Measurements from ENCODE around the gene ORM1.

ORM1 gene

DNA sequence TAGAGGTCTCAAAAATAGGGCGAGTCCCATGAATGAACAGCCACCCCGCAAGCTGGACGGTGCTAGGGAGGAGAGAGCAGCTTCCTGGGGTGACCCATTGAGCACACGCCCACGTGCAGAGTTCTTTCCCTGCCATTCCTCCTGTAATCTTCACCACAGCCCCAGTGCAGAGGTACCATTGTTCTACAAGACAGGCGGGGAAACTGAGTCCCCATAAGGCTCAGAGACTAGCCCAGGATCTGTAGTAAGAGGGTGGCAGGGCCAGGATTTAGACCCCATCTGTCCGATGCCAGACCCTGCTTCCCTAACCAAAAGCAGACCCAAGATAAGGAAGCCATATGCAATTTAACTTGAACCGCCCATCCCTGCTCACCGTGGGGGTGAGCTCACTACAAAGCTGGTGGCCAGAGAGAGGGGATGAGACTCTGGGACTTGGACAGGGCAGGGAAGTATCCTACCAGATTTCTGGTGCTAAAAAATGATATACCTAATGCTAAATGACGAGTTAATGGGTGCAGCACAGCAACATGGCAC lies 36.7 kb upstream of the ORM1 start:
- no peak overlapping the region for H3K4me3 ChIP-seq (ENCODE audit: low read depth, low read length)
- no peak for DNase-seq (ENCODE audit: low read depth)

DNA sequence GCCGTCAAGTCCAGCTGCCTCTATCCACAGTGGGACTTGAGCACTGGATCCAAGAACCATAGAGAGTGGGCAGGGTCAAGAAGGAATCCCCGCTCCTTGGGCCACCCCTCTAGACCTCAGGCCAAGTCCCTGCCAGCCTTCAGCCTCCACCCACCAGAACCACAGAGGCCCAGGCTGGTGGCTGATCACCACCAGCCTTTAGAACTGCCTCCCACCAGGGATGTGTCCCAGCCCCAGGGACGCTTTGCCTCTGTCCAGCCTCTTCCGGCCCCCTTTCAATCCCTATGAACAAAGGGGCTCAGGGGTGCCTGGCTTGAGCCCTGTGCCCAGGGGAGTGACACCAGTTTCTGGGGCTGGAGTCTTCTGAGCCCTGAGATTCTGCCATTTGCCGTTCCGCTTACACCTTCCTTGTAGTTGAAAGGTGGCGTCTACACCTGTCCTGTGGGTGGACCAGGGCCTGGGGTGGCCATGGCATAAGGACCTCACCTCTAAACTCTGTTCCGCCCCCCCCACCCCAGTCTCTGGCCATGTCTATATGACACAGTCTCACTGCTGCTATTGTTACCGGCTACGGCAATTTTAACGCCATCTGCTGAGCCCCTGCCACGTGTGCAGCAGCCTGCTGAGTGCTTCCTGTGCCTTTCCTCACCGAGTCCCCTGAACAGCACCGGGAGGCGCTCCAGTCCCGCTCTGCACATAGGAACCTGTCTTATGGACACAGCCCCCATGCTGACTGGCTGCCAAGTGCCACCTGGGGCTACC lies 35.7 kb upstream of the ORM1 start:
- no peak overlapping the region for H3K4me3 ChIP-seq (ENCODE audit: low read depth, low read length)
- DNase-seq (ENCODE audit: low read depth), result no peak

DNA sequence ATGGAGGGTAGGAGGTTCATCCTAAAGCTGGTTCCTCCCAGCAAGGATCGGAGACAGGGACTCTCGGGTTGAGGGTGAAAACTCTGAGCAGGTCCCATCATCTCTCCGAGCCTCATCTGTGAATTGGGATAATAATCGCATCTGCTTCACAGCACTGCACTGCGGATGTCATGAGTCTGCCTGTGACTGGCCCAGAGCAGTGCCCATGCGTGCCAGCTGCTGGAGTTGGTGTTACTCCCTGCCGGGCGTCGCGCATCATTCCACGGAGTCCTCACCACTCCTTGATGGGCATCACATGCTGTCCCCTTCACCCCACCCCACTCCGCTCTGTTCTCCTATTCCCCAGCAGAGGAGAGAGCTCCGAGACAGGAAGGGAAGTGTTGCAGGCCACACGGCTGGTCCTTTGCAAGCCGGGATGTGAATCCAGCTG lies 35.1 kb upstream of the ORM1 start:
- no peak for DNase-seq (ENCODE audit: low read depth)
- H3K4me3 ChIP-seq (ENCODE audit: low read depth, low read length), result no peak overlapping the region

DNA sequence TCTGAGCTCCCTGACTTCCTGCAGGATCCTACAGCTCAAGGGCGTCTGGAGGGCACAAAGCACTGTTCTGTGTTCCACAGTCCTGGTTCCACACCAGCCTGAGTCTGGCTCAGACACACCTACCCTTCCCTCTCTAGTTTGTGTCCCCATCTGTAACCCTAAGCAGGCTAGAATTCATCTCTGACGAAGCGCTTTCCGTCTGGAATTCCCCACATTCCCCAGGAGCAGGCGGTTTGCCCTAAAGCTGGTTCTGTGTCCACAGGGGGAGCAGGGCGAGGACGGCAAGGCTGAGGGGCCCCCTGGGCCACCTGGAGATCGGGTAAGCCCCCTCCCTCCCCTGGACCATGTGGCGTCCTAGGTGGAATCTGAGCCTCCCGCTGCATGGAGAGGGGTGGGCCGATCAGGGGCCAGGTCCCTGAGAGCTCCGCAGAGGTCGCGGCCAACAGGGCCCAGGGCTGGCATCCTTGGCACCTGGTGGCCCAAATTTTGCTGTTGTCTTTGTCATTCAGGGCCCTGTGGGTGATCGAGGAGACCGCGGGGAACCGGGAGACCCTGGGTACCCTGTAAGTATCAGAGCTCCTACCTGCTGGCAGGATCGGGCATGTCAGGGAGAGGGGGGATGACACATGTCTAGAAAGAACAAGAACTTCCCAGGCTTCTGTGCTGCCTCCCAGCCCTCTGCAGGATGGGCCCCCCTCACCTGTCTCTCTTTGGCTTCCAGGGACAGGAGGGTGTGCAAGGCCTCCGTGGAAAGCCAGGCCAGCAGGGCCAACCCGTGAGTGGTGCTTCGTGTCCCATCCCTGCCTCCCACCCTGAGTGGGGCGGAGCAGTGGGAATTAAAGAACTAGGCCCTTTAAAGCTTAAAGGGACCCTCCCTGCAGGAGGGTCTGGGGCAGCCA lies 34.5 kb upstream of the ORM1 start:
- H3K4me3 ChIP-seq (ENCODE audit: low read depth, low read length), result no peak overlapping the region
- DNase-seq (ENCODE audit: low read depth), result no peak

DNA sequence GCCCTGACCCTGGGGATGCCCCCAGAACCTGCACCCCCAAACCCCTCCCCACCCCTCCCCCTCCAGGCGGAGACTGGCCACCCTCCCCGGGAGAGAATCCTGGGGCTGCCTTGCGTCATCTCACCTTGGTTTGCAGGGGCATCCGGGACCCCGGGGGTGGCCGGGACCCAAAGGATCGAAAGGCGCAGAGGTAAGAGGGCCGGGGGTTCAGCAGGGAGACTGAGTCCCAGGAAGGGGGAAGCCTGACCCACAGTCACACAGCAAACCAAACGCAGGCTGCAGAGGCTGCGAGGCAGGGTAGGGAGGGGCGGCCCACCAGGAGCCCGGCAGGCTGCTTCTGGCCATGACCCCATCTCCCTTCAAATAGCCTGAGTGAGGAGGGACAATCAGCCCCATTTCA lies 33.8 kb upstream of the ORM1 start:
- DNase-seq (ENCODE audit: low read depth), result no peak
- H3K4me3 ChIP-seq (ENCODE audit: low read depth, low read length), result no peak overlapping the region

DNA sequence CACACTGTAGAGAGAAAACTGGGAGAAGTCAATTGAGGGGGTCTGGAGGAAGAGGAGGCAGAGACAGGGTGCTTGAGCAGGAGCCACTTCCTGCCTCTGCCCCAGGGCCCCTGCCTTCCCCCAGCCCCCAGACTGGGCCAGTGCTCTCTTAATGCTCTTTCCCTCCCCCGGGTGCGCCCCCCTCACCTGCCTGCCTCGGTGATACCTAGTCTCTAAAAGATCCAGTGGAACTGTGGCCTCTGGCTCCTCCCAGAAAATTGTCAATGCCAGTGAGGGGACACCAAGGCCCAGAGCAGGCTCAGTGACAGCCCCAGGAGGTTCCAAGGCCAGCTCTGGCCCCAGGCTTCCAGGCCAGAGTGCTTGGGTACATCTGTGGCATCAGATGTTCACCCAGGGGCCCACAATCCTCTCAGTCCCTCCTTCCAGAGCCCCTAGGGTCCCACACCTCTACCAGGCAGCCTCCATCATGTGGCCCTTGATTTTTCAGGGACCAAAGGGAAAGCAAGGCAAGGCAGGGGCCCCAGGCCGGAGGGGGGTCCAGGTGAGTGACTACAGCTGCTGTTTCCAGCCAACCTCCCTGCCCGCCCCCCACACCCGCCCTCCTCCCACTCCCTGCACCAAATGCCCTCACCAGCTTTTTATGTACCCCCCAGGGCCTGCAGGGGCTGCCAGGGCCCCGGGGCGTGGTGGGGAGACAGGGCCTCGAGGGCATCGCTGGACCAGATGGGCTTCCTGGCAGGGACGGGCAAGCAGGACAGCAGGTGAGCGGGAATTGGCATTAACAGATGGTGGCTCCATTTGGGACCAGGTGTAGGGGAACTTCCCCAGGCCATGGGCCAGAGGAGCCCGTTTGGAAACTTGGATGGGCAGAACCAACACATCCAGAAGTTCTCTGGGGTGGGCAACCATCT lies 33.1 kb upstream of the ORM1 start:
- DNase-seq (ENCODE audit: low read depth), result no peak
- H3K4me3 ChIP-seq (ENCODE audit: low read depth, low read length), result no peak overlapping the region

DNA sequence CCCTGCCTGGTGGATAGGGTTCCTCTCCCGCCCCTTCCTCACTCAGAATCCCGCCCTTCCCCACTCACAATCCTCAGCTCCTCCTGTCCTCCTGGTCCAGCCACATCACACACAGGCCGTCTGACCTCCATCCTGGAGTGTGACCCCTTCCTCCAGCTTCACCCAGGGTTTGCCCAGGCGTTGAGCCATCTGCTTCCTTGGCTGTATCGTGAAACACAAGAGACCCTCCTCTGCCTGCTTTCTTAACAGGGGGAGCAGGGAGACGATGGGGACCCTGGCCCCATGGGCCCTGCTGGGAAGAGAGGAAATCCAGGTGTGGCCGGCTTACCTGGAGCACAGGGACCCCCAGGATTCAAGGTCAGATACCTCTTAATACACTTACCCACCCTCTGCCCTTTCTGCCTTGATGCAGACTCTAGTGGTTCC lies 32.3 kb upstream of the ORM1 start:
- no peak overlapping the region for H3K4me3 ChIP-seq (ENCODE audit: low read depth, low read length)
- DNase-seq (ENCODE audit: low read depth), result no peak

DNA sequence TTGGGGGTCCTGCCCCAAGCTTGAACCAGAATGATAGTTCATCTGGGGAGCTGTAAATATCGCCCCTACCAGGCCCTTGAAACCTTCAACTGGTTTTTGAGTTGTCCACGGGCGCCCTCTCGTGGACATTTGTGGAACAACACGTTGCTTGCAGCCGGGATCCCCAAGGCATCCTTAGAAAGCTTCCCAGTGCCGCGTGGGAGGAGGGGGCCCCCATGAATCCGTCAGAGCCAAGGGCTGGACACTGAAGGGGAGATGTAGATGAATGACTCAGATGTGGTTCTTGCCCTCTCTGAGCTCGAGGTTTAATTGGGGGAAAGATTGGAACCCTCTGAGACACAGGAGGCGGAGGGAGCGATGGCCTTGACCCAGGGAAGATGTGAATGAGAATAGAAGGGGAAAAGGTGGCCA lies 31.8 kb upstream of the ORM1 start:
- DNase-seq (ENCODE audit: low read depth), result no peak
- no peak overlapping the region for H3K4me3 ChIP-seq (ENCODE audit: low read depth, low read length)

DNA sequence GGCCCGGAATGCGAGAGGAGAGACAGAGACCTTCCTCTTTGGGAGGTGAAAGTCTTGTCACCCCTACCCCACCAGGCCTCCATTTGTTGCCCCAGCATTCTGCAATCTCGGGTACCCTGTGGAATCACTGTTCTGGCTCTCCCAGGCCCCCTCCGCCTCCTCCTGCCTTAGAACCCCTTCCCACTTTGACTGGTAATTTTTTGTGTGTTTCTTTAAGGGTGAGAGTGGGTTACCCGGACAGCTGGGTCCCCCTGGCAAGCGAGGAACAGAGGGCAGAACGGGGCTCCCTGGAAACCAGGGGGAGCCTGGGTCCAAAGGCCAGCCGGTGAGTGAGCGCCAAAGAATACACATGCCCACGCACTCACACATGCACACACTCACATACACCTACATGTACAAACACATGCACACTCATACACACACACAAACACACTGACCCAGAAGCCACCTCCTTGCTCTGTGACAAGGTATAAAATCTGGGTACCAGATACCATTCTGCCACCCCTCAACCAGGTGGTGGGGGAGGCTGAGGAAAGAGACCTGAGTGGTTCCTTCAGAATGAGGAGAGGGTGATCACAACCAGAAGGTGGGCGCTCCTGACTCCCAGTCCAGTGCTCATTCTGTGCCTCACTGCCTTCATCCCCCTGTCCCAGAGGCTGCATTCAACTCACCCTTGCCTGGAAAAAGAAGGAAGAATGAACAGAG lies 30.9 kb upstream of the ORM1 start:
- no peak overlapping the region for H3K4me3 ChIP-seq (ENCODE audit: low read depth, low read length)
- no peak for DNase-seq (ENCODE audit: low read depth)

DNA sequence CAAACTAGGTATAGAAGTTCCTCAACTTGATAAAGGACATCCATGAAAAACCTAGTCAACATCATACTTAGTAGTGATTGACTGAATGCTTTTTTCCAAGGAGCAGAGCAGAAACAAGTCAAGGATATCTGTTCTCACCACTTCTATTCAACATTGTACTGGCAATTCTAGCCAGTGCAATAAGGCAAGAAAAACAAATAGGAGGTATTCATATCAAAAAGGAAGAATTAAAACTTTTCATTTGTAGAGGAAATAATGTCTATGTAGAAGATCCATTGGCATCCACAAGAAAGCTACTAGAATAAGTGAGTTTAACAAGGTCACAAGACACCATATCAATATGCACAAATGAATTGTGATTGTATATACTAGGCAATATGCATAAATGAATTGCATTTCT lies 28.2 kb upstream of the ORM1 start:
- H3K4me3 ChIP-seq (ENCODE audit: low read depth, low read length), result no peak overlapping the region
- DNase-seq (ENCODE audit: low read depth), result no peak

DNA sequence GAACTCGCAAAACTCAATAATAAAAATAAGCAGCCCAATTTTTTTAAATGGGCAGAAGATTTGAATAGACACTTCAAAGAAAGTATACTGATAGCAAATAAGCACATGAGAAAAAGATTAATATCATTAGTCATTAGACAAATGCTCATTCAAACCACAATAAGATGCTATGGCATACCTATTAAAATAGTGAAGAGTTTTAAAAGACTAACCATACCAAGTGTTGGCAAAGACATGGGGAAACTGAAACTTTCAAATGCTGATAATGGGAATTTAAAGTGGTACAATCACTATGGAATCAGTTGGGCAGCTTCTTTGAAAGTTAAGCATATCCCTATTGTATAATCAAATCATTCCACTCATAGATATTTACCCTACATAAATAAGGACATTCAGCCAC lies 26.6 kb upstream of the ORM1 start:
- H3K4me3 ChIP-seq (ENCODE audit: low read depth, low read length), result no peak overlapping the region
- DNase-seq (ENCODE audit: low read depth), result no peak

DNA sequence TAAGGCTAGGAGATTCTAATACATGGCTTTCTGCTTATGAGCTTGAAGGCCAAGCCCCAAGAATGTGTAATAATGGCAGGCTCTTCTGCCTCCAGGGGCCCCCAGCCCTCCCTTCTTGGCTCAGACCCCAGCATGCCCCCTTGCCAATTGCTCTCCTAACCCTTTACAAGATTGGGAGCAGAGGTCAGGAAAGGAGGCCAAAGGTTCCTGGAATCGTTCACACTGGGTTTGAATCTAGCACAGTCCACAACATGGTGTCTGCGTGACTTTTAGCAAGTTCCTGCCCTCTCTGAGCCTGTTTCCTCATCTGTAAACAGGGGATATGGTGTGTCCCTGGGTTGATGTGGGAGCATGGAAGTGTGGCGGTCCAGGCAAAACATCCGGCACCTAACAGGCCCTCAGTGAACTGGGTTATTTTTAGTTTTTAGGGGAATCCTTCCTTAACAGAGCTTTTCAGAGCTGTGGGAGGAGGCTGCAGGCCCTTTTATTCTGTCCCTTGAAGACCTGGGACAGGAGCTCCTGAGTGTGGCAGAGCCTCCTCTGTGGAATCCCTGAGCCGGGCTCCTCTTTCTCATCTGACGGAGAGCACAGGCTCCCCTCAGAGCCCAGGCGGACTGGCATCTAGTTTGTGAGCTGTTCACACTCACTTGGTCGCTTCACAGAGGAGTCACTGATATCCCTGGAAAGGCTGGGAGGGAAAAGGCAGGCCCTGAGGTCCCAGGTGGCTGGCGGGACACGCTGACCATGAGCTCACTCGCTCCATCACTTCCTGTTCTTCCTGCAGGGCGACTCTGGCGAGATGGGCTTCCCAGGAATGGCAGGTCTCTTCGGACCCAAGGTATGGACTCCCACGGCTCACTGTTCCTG lies 23.4 kb upstream of the ORM1 start:
- DNase-seq (ENCODE audit: low read depth), result no peak

DNA sequence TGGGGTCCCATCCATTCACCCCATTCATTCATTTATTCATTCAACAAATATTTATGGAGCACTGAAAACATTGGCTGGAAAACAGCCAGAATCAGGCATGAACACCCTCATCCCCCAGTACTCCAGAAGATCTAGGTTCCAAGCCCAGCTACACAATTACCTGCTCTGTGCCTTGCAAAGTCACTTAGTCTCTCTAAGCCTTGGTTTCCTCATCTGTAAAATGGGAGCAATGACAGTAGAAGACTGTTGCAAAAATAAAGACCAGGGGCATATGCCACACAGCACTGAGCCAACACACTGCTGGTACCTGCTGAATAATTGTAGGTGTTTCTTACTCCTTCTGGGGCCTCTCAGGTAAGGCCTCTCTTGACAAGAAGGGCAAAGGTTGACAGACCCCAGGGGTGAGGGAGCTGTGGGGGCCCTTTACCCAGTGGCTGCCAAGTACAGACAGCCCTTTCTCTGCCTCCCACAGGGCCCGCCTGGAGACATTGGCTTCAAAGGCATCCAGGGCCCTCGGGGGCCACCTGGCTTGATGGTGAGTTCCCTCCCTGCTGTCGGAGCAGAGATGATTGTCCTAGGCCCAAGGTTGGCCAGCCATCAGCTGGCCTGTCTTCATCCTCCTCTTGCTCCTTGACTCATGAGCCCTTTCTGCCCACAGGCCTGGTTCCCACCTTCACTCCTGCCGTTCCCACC lies 22.6 kb upstream of the ORM1 start:
- DNase-seq (ENCODE audit: low read depth), result no peak
- H3K4me3 ChIP-seq (ENCODE audit: low read depth, low read length), result no peak overlapping the region

More for the DNA sequence above, 23.4 kb upstream of the ORM1 start:
- H3K4me3 ChIP-seq (ENCODE audit: low read depth, low read length), result no peak overlapping the region

DNA sequence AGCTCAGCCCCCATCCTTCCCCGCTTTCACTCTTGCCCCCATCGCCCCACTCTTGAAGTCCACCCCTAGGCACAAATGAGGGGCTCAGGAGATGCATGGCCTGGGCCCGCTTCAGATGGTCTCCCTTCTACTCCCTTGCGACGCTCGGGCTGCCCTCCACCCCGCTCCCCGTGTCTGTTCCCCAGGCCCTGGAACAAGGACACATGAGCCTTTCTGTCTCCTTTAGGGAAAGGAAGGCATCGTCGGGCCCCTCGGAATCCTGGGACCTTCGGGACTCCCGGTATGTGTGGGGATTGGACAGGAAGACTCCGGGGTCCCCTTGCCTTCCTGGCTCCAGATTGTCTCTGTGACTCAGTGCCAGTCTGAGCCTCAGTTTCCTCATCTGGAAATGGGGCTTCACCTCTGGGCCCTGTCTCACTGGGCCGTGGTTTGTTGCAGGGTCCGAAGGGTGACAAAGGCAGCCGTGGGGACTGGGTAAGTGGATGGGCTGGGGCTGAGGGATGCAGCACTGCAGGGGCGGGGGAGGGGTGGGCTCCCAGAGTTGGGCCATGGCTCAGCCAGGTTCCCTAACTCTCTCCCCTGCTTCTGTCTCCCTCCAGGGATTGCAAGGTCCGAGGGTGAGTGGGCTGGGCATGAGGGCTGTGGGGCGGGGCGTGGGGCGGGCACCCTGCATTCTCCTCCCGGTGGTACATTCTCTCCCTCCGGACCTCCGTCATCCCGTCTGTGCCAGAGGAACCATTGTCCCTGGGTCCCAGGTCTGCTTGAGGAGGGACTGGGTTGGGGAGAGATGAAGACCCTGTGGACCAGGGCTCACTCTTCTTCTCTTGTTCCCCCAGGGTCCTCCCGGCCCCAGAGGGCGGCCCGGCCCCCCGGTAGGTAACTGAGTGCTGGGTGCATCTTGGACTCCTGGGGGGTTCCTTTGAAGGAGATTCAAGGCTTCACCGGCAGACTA lies 21.8 kb upstream of the ORM1 start:
- DNase-seq (ENCODE audit: low read depth), result no peak

DNA sequence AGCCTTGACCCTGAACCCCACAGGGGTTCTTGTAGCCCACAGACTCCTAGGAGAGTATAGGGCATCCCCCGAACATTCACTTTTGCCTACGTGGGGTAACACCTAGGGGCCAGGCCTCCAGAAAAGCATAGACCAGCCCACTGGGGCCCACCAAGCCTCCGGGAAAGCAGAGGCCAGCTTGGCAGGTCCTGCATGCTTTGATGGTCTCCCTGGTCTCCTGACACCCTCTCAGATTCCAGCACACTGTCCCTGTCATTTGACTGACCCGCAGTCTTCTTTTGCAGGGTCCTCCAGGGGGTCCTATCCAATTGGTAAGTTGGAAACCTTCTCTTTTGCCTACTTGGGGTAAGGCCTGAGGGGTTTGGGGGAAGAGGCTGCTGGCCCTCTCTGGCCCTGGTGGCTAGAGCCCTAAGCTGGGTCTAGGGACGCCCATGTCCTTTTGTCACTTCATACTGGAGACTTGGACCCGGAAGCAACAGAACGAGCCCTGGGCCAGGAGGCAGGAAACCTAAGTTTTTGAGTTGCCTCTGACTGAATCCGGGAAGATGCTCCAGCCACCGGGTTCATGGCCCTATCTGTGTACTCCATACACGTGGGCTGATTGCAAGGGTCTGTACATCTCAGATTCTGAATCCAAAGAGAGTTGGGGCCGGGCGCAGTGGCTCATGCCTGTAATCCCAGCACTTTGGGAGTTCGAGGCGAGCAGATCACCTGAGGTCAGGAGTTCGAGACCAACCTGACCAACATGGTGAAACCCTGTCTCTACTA lies 20.9 kb upstream of the ORM1 start:
- no peak overlapping the region for H3K4me3 ChIP-seq (ENCODE audit: low read depth, low read length)
- DNase-seq (ENCODE audit: low read depth), result no peak

More for the DNA sequence above, 21.8 kb upstream of the ORM1 start:
- no peak overlapping the region for H3K4me3 ChIP-seq (ENCODE audit: low read depth, low read length)

DNA sequence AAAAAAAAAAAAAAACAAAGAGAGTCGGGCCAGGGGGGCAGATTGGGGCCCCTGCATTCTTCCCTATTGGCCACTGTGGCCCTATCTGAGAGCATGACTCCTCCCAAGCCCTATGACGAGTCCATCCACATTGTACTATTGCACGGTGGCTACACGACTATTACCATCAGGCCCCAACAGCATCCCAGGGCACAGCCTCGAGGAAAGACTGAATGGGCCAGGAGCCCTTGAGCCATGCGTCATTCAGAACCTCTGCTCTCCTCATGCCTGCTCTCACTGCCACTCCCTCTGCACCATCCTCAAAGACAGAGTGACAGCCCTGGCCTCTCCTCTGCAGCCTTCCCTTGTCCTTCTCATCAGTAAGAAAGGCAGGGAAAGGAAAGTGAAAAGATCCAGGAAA lies 20.2 kb upstream of the ORM1 start:
- H3K4me3 ChIP-seq (ENCODE audit: low read depth, low read length), result no peak overlapping the region
- no peak for DNase-seq (ENCODE audit: low read depth)

Measured in skeletal muscle cell (primary cell).